HepG2 (cell line): ENCODE data around the gene MARCHF9. TPM values are rescaled to one million over a fixed set of nuclear protein-coding genes. Genes with fewer than 3 reads are reported as not detected.

ENCODE experiments used
- ADNP ChIP-seq: sonication (generic); formaldehyde crosslinking; IDR thresholded peaks from 2 replicates; pipeline ENCODE4 v1.4.0; 2020; ENCODE audit warnings: missing genetic modification reagents
- CENPT ChIP-seq: sonication (generic); formaldehyde crosslinking; IDR thresholded peaks from 2 replicates; pipeline ENCODE4 v1.8.0; 2022; ENCODE audit warnings: low read depth, mild to moderate bottlenecking, moderate library complexity, missing genetic modification reagents
- HNRNPL ChIP-seq: fragments of 200-400 bp; formaldehyde crosslinking; IDR thresholded peaks from 2 replicates; pipeline ENCODE4 v1.6.1; 2017; ENCODE audit warnings: mild to moderate bottlenecking, low read depth, low read length
- HOXA7 ChIP-seq: sonication (generic); formaldehyde crosslinking; IDR thresholded peaks from 2 replicates; pipeline ENCODE4 v1.8.1; 2022; ENCODE audit warnings: mild to moderate bottlenecking, missing genetic modification reagents, moderate library complexity
- PBX3 ChIP-seq: sonication (generic); formaldehyde crosslinking; IDR thresholded peaks from 2 replicates; pipeline ENCODE4 v1.8.1; 2023; ENCODE audit warnings: missing genetic modification reagents, inconsistent platforms, borderline replicate concordance
- SRSF4 ChIP-seq: fragments of 200-400 bp; formaldehyde crosslinking; IDR thresholded peaks from one replicate; pipeline ENCODE4 v1.6.1; 2018; ENCODE audit warnings: mild to moderate bottlenecking, low read depth, low read length, moderate library complexity; ENCODE audit not compliant: poor library complexity, severe bottlenecking
- ZFP41 ChIP-seq: sonication (generic); formaldehyde crosslinking; IDR thresholded peaks from 2 replicates; pipeline ENCODE4 v1.4.0; 2020; ENCODE audit warnings: mild to moderate bottlenecking, missing genetic modification reagents, borderline replicate concordance
- ZNF329 ChIP-seq: sonication (generic); formaldehyde crosslinking; IDR thresholded peaks from 2 replicates; pipeline ENCODE4 v1.9.0; 2021; ENCODE audit warnings: low read depth, mild to moderate bottlenecking, missing genetic modification reagents
- ZNF776 ChIP-seq: sonication (generic); formaldehyde crosslinking; IDR thresholded peaks from 2 replicates; pipeline ENCODE4 v1.4.0; 2020; ENCODE audit warnings: mild to moderate bottlenecking, missing genetic modification reagents
- polyA plus RNA-seq, 8 experiments: library from polyadenylated mRNA; depleted of rRNA in 3 of 8; stranded (reverse) in 7 of 8; unstranded in 1 of 8; fragments of >200 nt; fragmentation: Illumina TruSeq in 4 of 8; extraction: Trizol in 4 of 8; gene quantifications; 2 replicates each; pipeline versions ENCODE4 v1.2.1 to v1.2.3, GENCODE V29; 2011 to 2016; ENCODE audit warnings: low read depth in 4 of 8, missing spikeins in 1 of 8, mixed read lengths in 1 of 8; ENCODE audit not compliant: insufficient read depth in 1 of 8
- total RNA-seq, 5 experiments: library from RNA; depleted of rRNA; stranded (reverse); fragments of >200 nt; fragmentation: Illumina TruSeq; extraction: Trizol; gene quantifications; 2 replicates each; pipeline ENCODE4 v1.2.3, GENCODE V29; 2016; ENCODE audit warnings: low read depth in 1 of 5
- TF ChIP-seq, protein P1 (sequence below), 2 experiments: fragments of 450-650 bp in 1 of 2; sonication (generic) in 1 of 2; formaldehyde crosslinking in 1 of 2; IDR thresholded peaks; 2 replicates each; pipeline versions ENCODE4 v1.6.1 to v1.8.0; 2016 to 2022; ENCODE audit warnings: antibody characterized with exemption in 1 of 2, mild to moderate bottlenecking in 1 of 2, missing genetic modification reagents in 1 of 2
- TF ChIP-seq, protein P2 (sequence below): sonication (generic); formaldehyde crosslinking; IDR thresholded peaks from 2 replicates; pipeline ENCODE4 v1.8.1; 2023; ENCODE audit warnings: mild to moderate bottlenecking, missing genetic modification reagents
- TF ChIP-seq, protein P3 (sequence below), 2 experiments: sonication (generic) in 1 of 2; formaldehyde crosslinking in 1 of 2; IDR thresholded peaks; 2 replicates each; pipeline versions ENCODE4 v1.5.1 to v1.6.1; 2011 to 2020; ENCODE audit warnings: borderline replicate concordance in 1 of 2, low read depth in 1 of 2, low read length in 1 of 2, mild to moderate bottlenecking in 1 of 2, missing genetic modification reagents in 1 of 2, moderate library complexity in 1 of 2
- TF ChIP-seq, protein P4 (sequence below): IDR thresholded peaks from 2 replicates; pipeline ENCODE4 v1.6.1; 2016; ENCODE audit warnings: mild to moderate bottlenecking

The MARCHF9 gene
- total and polyA plus RNA-seq, 2 of the 13 experiments (the other 11 are each of a cell fraction or from before 2014, with no cell fraction given) = 5.7 to 9.6 TPM

DNA sequence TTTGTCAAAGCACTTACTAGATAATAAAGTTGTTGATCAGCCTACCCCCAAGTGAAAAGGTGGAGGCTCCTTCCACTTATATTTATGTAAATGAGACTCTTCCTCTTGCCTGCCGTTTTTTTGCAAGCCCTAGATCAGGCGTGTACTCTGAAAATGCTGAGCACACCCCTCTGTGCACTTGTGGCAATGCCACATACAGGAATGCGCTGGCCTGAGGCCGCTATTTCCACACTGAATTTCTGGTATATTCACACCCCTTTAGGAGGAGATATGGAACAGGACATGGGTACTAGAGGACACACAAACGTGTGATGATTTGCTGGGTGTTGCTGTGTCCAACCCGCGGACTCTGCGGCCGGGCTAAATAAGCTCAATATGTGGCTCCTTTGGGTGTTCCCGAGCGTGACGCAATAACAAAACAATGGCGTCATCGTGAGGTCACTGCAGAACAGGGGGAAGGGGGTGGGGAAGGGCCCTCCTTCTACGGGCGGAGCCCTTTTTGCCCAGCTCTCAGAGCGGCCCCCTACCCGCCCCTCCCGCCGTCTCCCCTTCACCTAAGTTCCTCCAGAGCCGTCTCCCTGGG, 10.6 kb upstream of the MARCHF9 start (continued):
- TF ChIP-seq, protein P1, sequence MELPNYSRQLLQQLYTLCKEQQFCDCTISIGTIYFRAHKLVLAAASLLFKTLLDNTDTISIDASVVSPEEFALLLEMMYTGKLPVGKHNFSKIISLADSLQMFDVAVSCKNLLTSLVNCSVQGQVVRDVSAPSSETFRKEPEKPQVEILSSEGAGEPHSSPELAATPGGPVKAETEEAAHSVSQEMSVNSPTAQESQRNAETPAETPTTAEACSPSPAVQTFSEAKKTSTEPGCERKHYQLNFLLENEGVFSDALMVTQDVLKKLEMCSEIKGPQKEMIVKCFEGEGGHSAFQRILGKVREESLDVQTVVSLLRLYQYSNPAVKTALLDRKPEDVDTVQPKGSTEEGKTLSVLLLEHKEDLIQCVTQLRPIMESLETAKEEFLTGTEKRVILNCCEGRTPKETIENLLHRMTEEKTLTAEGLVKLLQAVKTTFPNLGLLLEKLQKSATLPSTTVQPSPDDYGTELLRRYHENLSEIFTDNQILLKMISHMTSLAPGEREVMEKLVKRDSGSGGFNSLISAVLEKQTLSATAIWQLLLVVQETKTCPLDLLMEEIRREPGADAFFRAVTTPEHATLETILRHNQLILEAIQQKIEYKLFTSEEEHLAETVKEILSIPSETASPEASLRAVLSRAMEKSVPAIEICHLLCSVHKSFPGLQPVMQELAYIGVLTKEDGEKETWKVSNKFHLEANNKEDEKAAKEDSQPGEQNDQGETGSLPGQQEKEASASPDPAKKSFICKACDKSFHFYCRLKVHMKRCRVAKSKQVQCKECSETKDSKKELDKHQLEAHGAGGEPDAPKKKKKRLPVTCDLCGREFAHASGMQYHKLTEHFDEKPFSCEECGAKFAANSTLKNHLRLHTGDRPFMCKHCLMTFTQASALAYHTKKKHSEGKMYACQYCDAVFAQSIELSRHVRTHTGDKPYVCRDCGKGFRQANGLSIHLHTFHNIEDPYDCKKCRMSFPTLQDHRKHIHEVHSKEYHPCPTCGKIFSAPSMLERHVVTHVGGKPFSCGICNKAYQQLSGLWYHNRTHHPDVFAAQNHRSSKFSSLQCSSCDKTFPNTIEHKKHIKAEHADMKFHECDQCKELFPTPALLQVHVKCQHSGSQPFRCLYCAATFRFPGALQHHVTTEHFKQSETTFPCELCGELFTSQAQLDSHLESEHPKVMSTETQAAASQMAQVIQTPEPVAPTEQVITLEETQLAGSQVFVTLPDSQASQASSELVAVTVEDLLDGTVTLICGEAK (IDR thresholded peaks at IDR 0.05) = no peak
- TF ChIP-seq, protein P1 (CRISPR knock-in tag; IDR thresholded peaks at IDR 0.05) = no peak
- TF ChIP-seq HOXA7 (CRISPR knock-in tag) = no peak
- no peak for TF ChIP-seq SRSF4
- no peak for TF ChIP-seq ZNF329
- TF ChIP-seq ZNF776 = 0 out of 2 replicates have a peak, but pooled peaks have one; percentile 6
- TF ChIP-seq ADNP (CRISPR knock-in tag) = no peak
- TF ChIP-seq PBX3 (CRISPR knock-in tag) = no peak
- TF ChIP-seq, protein P2, sequence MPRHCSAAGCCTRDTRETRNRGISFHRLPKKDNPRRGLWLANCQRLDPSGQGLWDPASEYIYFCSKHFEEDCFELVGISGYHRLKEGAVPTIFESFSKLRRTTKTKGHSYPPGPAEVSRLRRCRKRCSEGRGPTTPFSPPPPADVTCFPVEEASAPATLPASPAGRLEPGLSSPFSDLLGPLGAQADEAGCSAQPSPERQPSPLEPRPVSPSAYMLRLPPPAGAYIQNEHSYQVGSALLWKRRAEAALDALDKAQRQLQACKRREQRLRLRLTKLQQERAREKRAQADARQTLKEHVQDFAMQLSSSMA (CRISPR knock-in tag) = no peak
- TF ChIP-seq, protein P3, sequence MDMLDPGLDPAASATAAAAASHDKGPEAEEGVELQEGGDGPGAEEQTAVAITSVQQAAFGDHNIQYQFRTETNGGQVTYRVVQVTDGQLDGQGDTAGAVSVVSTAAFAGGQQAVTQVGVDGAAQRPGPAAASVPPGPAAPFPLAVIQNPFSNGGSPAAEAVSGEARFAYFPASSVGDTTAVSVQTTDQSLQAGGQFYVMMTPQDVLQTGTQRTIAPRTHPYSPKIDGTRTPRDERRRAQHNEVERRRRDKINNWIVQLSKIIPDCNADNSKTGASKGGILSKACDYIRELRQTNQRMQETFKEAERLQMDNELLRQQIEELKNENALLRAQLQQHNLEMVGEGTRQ (IDR thresholded peaks at IDR 0.05; ENCODE audit: low read depth, low read length) = no peak
- TF ChIP-seq, protein P3 (CRISPR knock-in tag; IDR thresholded peaks at IDR 0.05; ENCODE audit: borderline replicate concordance) = no peak
- TF ChIP-seq CENPT = no peak
- no peak for TF ChIP-seq HNRNPL
- TF ChIP-seq, protein P4, sequence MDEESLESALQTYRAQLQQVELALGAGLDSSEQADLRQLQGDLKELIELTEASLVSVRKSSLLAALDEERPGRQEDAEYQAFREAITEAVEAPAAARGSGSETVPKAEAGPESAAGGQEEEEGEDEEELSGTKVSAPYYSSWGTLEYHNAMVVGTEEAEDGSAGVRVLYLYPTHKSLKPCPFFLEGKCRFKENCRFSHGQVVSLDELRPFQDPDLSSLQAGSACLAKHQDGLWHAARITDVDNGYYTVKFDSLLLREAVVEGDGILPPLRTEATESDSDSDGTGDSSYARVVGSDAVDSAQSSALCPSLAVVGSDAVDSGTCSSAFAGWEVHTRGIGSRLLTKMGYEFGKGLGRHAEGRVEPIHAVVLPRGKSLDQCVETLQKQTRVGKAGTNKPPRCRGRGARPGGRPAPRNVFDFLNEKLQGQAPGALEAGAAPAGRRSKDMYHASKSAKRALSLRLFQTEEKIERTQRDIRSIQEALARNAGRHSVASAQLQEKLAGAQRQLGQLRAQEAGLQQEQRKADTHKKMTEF (CRISPR knock-in tag) = peak; percentile 7
- TF ChIP-seq ZFP41 = no peak
